Stomach (tissue), 4 donors: ENCODE results near the gene WDR20.

Experiments used
- CTCF ChIP-seq, 7 experiments: fragments of 450-650 bp in 4 of 7; fragments of 200-600 bp in 3 of 7; sonication (generic) in 3 of 7; IDR thresholded peaks; one replicate each; pipeline ENCODE4 v1.5.1; 2016 to 2019; ENCODE audit warnings: antibody characterized with exemption in 7 of 7, control low read depth in 2 of 7, mild to moderate bottlenecking in 1 of 7
- POLR2A ChIP-seq, 4 donors: fragments of 450-650 bp; IDR thresholded peaks; one replicate each; pipeline ENCODE4 v1.6.1; 2016; ENCODE audit warnings: antibody characterized with exemption in 4 of 4, control low read depth in 2 of 4, mild to moderate bottlenecking in 1 of 4, moderate library complexity in 1 of 4
- POLR2AphosphoS5 ChIP-seq, 3 donors: sonication (generic); formaldehyde crosslinking; IDR thresholded peaks; one replicate each; pipeline ENCODE4 v1.6.1; 2016; ENCODE audit warnings: antibody characterized with exemption in 3 of 3

- TF ChIP-seq POLR2A (IDR thresholded peaks at IDR 0.05) (no peak), CTCF (IDR thresholded peaks at IDR 0.05) (no peak), POLR2AphosphoS5 (IDR thresholded peaks at IDR 0.05) (no peak)
These were observed 81.3 kb downstream of the WDR20 start for GRCh38 chr14:102221026-102221425.
